Progenitor cell of endocrine pancreas (in vitro differentiated cells): ENCODE results near the gene ZNF3. TPM values are rescaled to one million over a fixed set of nuclear protein-coding genes. Genes with fewer than 3 reads are reported as not detected.
A peak's percentile ranks its signal among the peaks of the same experiment; 100 is the strongest.

ENCODE experiments used
- DNase-seq: peaks from one replicate; pipeline ENCODE4 v3.0.0; 2021; ENCODE audit warnings: low spot score; ENCODE audit not compliant: unreplicated experiment
- H3K27ac Mint-ChIP-seq: 2 replicates; pipeline ENCODE4 v1.8.0; 2021; ENCODE audit warnings: mild to moderate bottlenecking, moderate library complexity, mixed read lengths
- H3K27me3 Mint-ChIP-seq: 2 replicates; pipeline ENCODE4 v1.8.0; 2021; ENCODE audit warnings: mixed read lengths
- H3K36me3 Mint-ChIP-seq: 2 replicates; pipeline ENCODE4 v1.8.0; 2022; ENCODE audit warnings: mixed read lengths; ENCODE audit not compliant: insufficient read depth
- H3K4me1 Mint-ChIP-seq: 2 replicates; pipeline ENCODE4 v1.8.0; 2021; ENCODE audit warnings: low read depth, mixed read lengths
- H3K4me3 Mint-ChIP-seq: 2 replicates; pipeline ENCODE4 v1.8.0; 2021; ENCODE audit warnings: low read depth, mild to moderate bottlenecking, moderate library complexity, mixed read lengths
- H3K9me3 Mint-ChIP-seq: 2 replicates; pipeline ENCODE4 v1.8.0; 2021; ENCODE audit warnings: low read depth, mixed read lengths
- CTCF ChIP-seq: fragments of 200-600 bp; sonication (generic); IDR thresholded peaks from one replicate; pipeline ENCODE4 v1.5.0; 2021; ENCODE audit warnings: antibody characterized with exemption, mild to moderate bottlenecking; ENCODE audit not compliant: unreplicated experiment
- total RNA-seq: library from RNA; stranded (reverse); gene quantifications from 2 replicates; pipeline ENCODE4 v1.2.1, GENCODE V29; 2021

Gene ZNF3
- total RNA-seq, 1 donor from 2014 or later = 95.1 TPM

- peaks cover 16% of the 10 kb centered on the region for H3K4me1 Mint-ChIP-seq
- no peaks in the 10 kb centered on the region for H3K27me3 Mint-ChIP-seq
- TF ChIP-seq CTCF = no peak
- H3K36me3 Mint-ChIP-seq = peaks cover 8% of the 10 kb centered on the region
- DNase-seq = no peak
- no peaks in the 10 kb centered on the region for H3K9me3 Mint-ChIP-seq
- no peak overlapping the region for H3K4me3 Mint-ChIP-seq
- H3K27ac Mint-ChIP-seq = no peak overlapping the region
Measured at GRCh38 chr7:100085515-100085914, 4.0 kb upstream of the ZNF3 start.

- Mint-ChIP-seq H3K36me3 (peaks cover 27% of the 10 kb centered on the region), H3K4me3 (peak overlapping the region; percentile 93), H3K27ac (peak overlapping the region; percentile 99), H3K4me1 (peaks cover 16% of the 10 kb centered on the region), H3K27me3 (no peaks in the 10 kb centered on the region), H3K9me3 (peaks cover 3% of the 10 kb centered on the region)
- TF ChIP-seq CTCF = no peak
- DNase-seq = no peak
Measured at GRCh38 chr7:100082978-100083377, 1.5 kb upstream of the ZNF3 start.

GRCh38 chr7:100080907-100081534 is 502 bp downstream of the ZNF3 start:
- Mint-ChIP-seq H3K9me3 (peaks cover 14% of the 10 kb centered on the region), H3K4me1 (peaks cover 16% of the 10 kb centered on the region), H3K4me3 (peak overlapping the region; percentile 93), H3K27ac (peak overlapping the region; percentile 99), H3K27me3 (no peaks in the 10 kb centered on the region), H3K36me3 (peaks cover 44% of the 10 kb centered on the region)
- TF ChIP-seq CTCF = no peak
- DNase-seq = no peak

GRCh38 chr7:100079024-100079560 is 2.4 kb downstream of the ZNF3 start:
- H3K36me3 Mint-ChIP-seq = peaks cover 63% of the 10 kb centered on the region
- H3K4me3 Mint-ChIP-seq = peak overlapping the region; percentile 47
- peak overlapping the region; percentile 89 for H3K27ac Mint-ChIP-seq

GRCh38 chr7:100077205-100077604 is 4.3 kb downstream of the ZNF3 start:
- DNase-seq = no peak
- H3K4me3 Mint-ChIP-seq = peak overlapping the region; percentile 41
- no peaks in the 10 kb centered on the region for H3K27me3 Mint-ChIP-seq
- peaks cover 81% of the 10 kb centered on the region for H3K36me3 Mint-ChIP-seq
- H3K9me3 Mint-ChIP-seq = peaks cover 39% of the 10 kb centered on the region
- no peak for TF ChIP-seq CTCF
- peaks cover 12% of the 10 kb centered on the region for H3K4me1 Mint-ChIP-seq
- peak overlapping the region; percentile 95 for H3K27ac Mint-ChIP-seq

More at GRCh38 chr7:100079024-100079560, 2.4 kb downstream of the ZNF3 start:
- Mint-ChIP-seq H3K27me3 (no peaks in the 10 kb centered on the region), H3K4me1 (peaks cover 16% of the 10 kb centered on the region), H3K9me3 (peaks cover 29% of the 10 kb centered on the region)
- no peak for TF ChIP-seq CTCF
- DNase-seq = no peak
